OCI-M2 (cell line): ENCODE results near the gene METAP1D.
"Not testable (repeated sequence)": the region's sequence is repeated elsewhere in the genome, so short reads cannot be mapped to it uniquely, and the experiment has no call there.

ENCODE experiments used
- DNase-seq: peaks from one replicate; lab custom pipeline; 2025; ENCODE audit not compliant: unreplicated experiment; lab: John Stamatoyannopoulos, UW

Gene METAP1D

GRCh38 chr2:171999604-172000469 is at the start of gene METAP1D:
Gene METAP1D (plus strand): TSS chr2:171999953. CDS start chr2:171999970, 17 bp downstream.
- peak; percentile 59 for DNase-seq

DNA sequence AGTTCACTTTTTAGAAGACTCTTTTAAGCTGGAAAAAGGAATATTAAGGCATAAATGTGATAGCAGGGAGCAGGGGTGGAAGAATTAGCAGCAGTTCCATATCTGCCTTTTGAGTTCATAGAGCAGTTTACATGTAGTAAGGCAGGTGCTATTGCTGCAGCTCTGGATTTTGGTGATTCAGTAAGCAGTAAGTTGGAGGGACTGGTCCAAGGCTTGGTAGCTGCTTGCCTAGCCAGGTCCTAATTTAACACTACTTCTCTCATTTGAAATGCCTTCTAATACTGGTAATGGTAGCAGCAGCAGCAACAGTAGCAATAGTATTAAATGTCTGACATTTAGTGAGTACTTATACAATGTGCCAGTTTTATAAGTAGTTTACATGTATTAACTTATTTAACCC is 47.5 kb upstream of the METAP1D start:
- no peak for DNase-seq

GRCh38 chr2:171952748-171953147 is 47.0 kb upstream of the METAP1D start:
- no peak for DNase-seq

DNA sequence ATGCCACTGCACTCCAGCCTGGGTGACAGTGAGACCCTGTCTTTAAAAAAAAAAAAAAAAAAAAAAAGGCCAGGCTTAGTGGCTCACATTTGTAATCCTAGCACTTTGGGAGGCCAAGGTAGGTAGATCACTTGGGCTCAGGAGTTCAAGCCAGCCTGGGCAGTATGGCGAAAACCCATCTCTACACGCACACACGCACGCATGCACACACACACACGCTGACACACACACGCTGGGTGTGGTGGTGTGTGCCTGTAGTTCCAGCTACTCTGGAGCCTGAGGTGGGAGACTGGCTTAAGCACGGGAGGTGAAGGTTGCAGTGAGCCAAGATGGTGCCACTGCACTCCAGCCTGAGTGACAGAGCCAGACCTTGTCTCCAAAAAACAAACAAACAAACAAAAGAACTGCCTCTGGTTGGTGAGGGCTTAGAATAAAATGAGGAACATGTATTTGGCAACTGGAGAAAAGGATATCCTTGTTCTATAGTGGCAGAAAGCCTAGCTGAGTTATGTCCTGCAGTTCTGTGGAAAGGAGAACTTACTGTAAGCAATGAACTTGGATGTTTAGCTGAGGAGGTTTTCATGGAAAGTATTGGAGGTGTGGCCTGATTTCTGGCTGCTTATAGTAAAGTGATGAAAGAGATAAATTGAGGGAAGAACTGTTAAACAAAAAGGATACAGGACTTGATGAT is 43.5 kb upstream of the METAP1D start:
- no peak for DNase-seq

DNA sequence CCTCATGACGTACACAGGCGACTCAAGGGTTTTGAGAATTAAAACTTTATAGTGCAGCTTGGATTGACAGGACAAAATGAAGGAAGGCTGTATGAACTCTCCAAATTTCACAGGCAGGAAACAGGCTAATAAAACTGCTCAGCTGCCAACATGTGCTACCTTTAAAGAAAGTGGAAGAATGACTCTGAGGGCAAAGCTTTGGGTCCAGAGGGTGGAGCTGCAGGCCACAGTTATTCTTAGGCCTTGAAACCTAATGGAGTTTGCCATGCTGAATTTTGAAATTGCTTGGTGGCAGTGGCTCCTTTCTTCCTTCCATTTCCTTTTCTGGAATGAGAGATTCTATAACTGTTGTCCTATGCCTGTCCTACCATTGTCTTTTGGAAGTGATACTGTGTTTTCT is 42.7 kb upstream of the METAP1D start:
- no peak for DNase-seq

DNA sequence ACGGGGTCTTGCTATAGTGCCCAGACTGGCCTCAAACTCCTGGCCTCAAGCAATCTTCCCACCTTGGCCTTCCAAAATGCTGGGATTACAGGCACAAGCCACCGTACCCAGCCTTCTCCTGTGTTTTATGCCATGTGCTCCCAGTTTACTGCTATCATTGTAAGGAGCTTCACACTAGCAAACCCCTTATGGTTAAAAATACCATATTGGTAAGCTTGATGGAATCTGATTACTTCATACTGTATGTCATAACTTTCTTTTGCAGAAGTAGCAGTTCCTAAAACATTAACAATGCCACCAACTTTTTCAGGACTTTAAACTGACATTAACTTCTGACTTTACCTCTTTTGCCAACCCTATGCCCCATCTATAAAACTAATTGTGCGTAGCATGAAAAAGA is 41.3 kb upstream of the METAP1D start:
- DNase-seq: no peak

DNA sequence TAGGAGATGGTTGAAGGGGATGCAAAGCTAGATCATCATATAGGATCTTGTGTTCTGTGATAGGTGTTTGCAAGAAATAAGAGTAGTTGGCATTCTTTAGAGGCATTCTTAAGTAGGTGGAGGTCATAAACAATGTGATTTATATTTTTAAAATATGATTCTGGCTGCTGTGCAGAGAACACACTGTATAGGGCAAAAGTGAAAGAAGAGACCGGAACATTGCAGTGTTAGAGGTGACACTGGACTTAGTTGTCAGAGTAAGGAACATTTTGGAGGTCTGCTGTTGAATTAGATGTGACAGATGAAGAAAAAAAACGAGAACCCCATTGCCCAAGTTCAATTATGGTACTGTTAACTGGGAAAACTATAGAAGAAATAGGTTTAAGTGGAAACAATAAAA is 39.8 kb upstream of the METAP1D start:
- DNase-seq: no peak

DNA sequence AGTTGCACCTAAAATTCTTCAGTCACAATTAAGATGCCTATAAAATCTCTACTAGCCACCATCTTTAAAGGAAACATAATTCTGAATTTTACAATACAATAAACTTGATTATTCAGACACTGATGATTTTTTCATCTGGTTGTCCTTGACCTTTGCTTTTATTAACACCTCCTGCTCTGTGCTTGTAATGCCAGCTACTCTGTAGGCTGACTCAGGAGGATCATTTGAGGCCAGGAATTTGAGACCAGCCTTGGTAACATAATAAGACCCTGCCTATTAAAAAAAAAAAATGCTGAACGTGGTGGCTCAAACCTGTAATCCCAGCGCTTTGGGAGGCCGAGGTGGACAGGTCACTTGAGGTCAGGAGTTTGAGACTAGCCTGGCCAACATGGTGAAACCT is 39.2 kb upstream of the METAP1D start:
- no peak for DNase-seq

- DNase-seq: no peak
Measured at GRCh38 chr2:171963198-171963597, 36.6 kb upstream of the METAP1D start.

DNA sequence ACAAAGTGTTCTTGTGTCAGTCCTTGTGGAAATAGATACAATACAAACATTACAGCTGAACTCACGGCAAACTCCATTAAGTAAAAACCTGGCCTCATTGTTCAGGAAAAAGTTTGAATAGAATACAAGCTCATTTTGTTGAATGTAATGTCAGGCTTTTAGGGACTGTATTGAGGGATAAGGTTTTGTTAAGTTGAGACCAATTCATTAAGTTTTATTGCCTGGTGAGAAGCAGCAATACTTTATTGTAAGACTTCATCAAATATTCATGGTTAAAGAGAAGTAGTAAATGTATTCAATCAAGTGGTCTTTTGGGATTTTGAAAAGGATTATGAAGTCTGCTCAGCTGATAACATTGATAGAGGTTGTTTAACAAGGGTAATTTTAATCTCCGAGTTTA is 35.4 kb upstream of the METAP1D start:
- no peak for DNase-seq

GRCh38 chr2:171965238-171965637 is 34.5 kb upstream of the METAP1D start:
- DNase-seq: no peak

DNA sequence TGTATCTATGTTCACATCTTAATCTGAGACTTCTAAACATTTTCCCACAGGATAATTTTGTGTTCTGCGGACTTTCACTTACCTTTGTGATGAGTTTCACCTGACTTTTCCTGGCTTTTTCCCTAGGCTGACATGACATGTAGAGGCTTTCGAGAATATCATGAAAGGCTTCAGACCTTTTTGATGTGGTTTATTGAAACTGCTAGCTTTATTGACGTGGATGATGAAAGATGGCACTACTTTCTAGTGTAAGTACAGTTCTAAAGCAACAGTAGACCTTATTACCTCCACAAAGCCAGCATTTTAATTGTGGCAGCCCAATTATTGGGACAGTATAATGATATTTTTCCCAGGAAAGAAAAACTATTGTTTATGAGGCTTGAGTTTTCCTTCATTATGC is 34.1 kb upstream of the METAP1D start:
- DNase-seq: no peak

DNA sequence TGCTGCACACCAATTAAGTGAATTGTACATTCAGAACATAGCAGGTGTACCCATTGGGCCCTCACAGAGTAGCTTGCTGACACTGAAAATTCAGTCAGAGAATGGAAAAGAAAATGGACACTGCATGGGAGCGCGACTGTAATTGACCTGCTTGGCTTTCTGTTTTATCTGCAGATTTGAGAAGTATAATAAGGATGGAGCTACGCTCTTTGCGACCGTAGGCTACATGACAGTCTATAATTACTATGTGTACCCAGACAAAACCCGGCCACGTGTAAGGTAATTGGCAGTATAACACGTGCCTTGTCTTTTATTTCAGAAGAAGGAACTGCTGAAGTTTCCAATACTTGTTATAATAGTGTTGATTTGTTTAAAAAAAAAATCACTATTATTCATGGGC is 33.5 kb upstream of the METAP1D start:
- no peak for DNase-seq

DNA sequence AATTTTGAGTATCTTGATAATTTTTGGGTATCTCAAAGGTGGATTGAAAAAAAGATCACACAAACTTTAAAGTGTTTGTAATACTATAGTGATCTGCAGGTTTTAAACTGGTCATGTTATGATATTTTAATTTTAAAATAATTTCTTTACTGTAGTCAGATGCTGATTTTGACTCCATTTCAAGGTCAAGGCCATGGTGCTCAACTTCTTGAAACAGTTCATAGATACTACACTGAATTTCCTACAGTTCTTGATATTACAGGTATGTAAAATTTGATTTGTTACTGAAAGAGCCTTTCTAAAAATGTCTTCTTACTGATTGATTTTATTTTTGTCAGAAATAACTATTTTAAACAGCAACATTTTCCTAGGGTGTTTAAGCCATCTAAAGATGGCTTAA is 33.1 kb upstream of the METAP1D start:
- no peak for DNase-seq

DNA sequence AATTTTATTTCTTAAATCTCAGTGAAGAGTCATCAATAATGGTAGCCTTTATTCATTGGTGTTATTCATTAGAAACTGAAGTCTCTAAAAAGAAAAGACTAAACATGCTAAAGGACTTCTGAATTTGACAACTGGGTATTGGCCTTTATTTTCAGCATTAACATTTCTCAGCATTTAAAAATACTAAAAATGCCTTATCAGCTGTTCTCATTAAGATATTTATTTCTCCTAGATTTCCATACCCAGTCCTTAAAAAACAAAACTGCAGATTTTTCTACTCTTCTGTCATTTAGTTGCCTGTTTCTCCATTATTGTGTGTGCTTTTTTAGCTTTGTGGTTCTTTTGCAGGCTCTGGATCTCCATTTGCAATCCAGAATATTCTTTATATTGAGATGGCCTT is 31.2 kb upstream of the METAP1D start:
- no peak for DNase-seq

DNA sequence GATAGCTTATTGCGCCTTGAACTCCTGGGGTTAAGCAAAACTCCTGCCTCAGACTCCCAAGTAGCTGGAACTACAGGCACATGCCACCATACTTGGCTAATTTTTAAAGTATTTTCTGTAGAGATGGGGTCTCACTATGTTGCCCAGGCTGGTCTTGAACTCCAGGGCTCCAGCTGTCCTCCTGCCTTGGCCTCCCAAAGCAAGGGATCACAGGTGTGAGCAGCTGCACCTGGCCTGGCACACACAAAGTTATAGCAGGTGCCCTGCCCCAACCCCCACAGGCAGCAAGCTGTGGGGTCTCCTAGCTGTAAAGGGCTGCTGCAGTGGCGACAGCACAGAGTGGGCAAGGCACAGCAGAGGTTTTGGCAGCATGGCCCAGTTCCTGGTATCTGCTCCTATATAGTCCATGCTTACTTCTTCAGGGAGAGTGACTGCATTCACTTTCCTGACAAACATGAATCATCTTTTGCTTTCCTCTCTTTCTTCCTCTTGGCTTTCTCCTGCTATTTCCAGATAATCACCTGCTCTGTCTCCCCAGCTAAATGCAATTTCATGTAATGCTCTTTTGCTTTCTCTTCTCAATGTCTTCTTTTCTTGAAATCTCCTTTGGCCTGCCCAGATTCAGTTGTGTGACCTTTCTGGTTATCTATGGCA is 27.3 kb upstream of the METAP1D start:
- DNase-seq: no peak

- DNase-seq: no peak
Measured at GRCh38 chr2:171979103-171979502, 20.6 kb upstream of the METAP1D start.

GRCh38 chr2:171983924-171984323 is 15.8 kb upstream of the METAP1D start:
- not testable (repeated sequence) for DNase-seq

- DNase-seq: no peak
Measured at GRCh38 chr2:171985076-171985475, 14.7 kb upstream of the METAP1D start.

GRCh38 chr2:171986778-171987177 is 13.0 kb upstream of the METAP1D start:
- no peak for DNase-seq

DNA sequence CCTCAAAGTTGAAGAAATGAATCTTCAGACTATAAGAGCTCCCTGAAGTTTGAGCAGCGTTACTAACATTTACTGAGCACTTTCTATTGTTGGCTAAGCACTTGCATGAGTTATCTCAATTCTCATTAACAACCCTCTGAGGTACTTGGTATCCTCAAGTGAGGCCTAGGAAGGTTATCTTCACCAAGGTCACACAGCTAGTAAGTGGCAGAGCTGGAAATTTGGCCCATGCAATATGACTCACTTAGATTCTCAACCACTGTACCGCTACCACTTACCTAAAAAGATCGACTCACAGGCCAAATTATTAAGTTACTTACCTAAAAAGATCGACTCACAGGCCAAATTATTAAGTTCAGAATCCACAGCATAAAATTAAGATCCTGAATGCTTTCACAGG is 8.7 kb upstream of the METAP1D start:
- DNase-seq: no peak

- no peak for DNase-seq
Measured at GRCh38 chr2:171995586-171995985, 4.2 kb upstream of the METAP1D start.
